GM18499 (cell line): ENCODE data around the gene ARL4D.

ENCODE experiments used
- ATAC-seq: cut with Tn5 transposase; IDR thresholded peaks from one replicate; pipeline ENCODE4 v1.9.1; 2021; ENCODE audit warnings: moderate number of reproducible peaks; ENCODE audit not compliant: insufficient read depth, unreplicated experiment

Gene ARL4D

GRCh38 chr17:43449470-43450248 is 50.9 kb downstream of the ARL4D start:
- ATAC-seq: no peak
